NCI-H1105 treated with DMSO at 0.1 percent for 48 hours (cell line): ENCODE data around the gene ZNF324B.
A peak's percentile ranks its signal among the peaks of the same experiment; 100 is the strongest.
"Not testable (repeated sequence)": the region's sequence is repeated elsewhere in the genome, so short reads cannot be mapped to it uniquely, and the experiment has no call there.

Experiments used
- DNase-seq: peaks from one replicate; lab custom pipeline; 2025; lab: John Stamatoyannopoulos, UW

ZNF324B gene

DNA sequence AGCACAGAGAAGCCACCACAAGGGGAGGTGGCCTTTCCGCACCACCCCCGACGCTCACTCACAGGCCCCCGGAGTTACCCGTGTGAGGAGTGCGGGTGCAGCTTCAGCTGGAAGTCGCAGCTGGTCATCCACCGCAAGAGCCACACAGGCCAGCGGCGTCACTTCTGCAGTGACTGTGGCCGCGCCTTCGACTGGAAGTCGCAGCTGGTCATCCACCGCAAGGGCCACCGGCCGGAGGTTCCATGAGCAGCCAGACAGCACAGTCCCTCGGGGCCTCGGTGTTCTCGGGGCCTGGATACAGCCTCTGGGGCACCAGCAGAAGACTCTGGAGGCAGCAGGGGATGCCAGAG is 29.0 kb downstream of the ZNF324B start:
- no peak for DNase-seq

DNA sequence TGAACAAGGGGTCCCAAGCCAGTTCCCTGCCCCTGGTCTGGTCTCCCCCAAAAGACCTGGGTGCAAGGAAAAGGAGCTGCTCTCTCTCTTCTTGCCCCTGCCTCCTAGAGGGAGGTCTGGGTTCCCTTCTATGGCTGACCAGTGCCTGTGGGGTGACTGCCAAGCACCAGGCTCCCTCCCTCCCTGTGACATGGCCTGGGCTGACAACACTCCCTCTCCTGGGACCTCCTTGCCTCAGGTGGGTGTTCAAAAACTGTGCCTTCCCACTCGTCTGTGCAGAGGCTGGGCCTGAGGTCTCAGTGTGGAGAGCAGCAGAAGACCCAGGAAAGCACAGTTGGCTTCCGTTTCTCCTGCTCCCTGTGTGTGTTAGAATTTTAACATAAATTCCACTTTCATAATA is 29.4 kb downstream of the ZNF324B start:
- DNase-seq = no peak

DNA sequence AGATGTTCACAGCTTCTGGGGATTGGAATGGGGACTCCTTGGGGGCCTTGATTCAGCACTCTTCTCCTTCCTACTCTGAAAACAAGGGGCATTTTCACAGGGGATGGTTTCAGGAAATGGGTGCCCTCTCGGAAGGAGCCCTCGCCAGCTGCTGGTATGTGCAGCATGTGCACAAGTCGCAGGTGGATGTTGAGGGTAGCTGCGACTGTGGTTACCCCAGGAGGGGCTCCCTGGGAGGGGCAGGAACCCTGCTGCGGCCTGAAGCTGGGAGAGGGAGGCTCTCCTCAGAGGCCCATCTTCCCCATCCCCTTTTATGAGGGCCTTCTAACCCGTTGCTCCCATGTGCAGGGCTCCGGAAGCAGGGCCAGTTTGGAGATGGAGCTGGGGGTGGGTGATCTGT is 30.9 kb downstream of the ZNF324B start:
- no peak for DNase-seq

DNA sequence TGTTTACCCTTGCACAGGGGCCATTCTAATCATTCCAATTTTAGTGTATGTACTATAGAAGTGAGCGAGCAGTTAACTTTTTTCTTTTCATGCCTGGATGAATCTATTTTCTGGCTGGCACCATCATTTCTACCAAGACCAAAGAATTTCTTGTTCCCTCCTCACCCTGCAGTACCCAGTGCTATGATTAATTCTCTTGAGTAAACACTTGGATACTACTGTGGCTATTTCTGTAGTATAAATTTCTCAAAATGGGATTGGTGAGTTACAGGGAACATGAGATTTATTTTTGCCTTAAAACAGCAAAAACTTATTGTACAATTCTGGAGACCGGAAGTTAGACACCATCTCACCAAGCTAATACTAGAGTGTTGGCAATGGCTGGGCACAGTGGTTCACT is 32.4 kb downstream of the ZNF324B start:
- no peak for DNase-seq

DNA sequence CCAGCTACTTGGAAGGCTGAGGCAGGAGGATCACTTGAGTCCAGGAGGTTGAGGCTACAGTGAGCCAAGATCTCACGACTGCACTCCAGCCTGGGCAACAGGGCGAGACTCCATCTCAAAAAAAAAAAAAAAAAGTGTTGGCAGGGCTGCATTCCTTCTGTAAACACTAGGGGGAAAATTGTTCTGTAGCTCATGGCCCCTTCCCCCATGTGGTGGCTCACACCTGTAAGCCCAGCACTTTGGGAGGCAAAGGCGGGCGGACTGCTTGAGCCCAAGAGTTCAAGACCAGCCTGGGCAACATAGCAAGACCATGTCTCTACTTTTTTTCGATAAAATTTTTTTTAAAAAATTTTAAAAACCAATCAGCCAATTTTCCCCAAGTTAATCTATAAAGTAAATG is 32.9 kb downstream of the ZNF324B start:
- not testable (repeated sequence) for DNase-seq

DNA sequence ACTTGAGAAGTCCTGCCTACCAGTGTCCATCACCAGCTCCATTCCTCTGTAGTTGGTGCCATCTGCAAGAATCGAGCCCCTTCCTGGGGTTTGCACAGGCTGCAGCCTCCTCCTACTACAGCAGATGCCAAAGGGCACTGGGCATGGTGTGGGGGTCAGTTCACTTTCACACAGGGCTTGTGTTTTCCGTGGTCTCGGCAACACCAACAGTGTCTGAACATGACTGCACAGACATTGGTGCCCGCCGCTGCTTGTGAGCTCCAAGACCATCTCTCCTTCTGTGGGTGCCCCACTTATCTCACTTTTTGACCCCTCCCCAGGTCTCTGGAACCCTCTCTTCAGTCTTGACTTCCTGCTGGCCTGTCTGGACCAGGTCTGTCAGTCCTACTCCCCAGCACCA is 40.0 kb downstream of the ZNF324B start:
- no peak for DNase-seq

DNA sequence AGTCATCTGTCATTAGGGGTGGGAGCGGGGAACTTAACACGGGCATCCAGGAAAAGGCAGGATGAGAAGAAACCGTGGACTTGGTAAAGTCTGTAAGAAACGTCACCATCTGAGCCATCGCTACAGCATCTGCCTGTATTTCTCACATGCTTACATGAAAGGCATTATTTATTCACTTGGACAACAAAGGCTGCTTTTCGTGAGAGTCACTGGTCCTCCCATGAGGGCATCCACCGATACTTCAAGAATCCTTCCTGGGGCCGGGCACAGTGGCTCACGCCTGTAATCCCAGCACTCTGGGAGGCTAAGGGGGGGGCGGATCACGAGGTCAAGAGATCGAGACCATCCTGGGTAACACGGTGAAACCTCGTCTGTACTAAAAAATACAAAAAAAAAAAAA is 40.8 kb downstream of the ZNF324B start:
- no peak for DNase-seq

DNA sequence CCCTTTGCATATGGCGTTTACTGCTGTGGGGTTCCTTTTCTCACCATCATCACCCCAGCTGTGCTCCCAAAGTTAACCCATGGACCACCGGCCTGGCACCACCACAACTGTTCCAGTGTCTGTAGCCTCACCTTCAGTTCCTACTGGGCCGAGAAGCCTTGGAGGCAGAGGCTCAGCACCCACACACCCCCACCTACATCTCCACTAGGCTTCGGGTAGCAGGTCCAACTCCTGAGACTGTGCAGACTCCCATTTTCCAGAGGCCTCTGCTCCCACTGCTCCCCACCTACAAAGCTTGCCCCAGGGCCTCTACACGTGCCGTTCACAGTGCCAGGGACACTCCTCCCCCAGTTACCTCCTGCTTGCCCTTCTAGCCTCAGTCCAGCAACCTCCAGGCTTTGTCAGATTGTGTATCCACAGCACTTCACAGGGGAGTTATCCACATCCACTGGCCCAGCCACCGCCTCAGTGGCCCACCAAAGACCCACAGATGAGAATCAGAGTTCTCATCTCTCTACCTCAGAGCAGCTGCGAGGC is 46.3 kb downstream of the ZNF324B start:
- DNase-seq = no peak

DNA sequence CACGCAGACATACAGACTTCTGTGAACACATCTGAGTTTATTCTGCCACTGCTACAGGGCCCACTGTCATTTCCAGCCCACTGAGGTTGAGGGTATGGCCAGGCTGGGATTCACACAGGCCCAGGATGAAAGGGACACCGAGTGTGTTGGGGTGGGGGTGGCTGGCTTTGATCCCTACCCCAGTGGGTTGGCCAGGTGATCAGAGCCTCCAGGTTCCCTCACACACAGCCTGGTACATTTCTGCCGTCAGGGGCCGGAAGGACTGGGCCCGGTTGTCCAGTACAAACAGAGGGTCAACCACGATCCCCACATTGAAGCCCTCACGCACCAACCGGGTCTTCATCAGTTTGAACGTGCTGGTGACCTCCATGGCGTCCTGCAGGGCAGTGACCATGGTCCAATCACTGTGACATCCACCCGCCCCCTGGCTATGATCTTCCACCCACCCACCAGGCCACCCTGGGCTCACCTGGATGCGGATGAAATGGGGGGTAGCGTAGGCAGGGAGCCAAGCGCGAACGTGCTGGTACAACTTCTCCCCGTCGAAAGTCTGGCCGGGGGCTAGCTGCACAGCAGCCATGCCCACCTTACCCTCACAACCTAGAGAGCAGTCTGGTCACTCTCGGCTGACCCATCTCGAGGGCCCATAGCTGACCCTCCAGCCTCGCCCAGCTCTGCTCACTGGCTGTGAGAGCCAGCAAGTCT is 47.0 kb downstream of the ZNF324B start:
- DNase-seq = no peak

DNA sequence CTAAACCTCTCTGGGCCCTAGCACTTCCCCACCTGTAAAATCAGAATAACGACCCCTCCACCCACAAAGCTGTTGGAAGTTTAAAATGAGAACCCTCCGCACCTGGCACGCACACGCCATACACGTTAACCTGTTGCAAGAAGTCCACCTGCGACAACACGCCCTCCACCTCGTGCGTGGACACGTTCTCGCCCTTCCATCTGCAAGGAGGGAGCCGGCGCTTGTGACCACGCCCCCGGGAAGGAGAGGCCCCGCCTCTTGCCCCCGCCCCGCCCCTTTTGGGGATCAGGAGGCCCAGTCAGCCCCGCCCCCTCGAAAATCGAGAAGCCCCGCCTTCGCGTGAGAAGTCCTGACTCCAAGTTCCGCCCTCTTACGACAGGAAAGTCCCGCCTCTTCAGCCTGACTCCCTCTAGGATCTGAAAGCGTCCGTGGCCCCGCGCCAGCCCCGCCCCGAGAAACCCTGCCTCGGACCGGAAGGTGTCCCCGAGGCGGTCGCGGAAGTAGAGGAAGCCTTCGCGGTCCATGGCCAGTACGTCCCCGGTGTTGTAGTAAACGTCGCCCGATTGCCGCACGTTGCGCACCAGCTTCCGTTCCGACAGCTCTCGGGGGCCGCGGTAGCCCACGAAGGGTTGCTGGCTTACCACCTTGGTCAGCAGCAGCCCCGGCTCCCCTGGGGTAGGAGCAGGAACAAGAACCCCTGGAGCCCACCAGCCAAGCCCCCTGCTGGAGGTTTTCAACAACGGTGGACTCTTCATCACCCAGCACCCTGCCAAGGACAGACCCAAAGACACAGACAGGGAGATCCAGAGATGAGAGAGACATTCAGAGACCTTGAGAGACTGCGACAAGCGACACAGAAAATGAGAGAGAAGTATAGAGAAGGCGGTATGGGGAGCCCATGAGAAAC is 47.9 kb downstream of the ZNF324B start:
- DNase-seq = peak; percentile 87

DNA sequence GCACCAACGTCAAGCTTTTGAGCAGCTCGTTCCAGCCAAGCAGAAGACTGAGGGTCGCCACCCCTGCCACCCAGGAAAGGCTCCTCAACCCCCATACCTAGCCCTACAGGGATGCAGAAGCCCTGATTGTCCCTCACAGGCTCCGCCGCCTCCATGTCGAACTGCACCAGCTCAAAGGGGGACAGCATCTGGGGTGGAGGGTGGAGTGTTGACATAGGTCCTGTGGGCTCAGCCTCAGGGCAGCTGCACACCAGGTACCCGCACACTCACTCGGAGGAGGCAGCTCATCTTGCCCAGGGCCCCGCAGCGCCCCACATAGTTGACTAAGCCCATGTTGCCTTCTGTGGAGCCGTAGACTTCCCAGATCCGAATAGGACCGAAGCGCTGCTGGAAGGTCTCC is 48.8 kb downstream of the ZNF324B start:
- DNase-seq = no peak
